HuH-7 (cell line): ENCODE data around the gene PRELID2.
"Not testable (repeated sequence)": the region's sequence is repeated elsewhere in the genome, so short reads cannot be mapped to it uniquely, and the experiment has no call there.

Source experiments
- DNase-seq: peaks from one replicate; pipeline ENCODE4 v3.0.0; 2011; ENCODE audit warnings: low spot score

Gene PRELID2

GRCh38 chr5:145834917-145835847 is at the start of gene PRELID2:
TSS of gene PRELID2 (minus strand) at chr5:145835342. CDS start at chr5:145835251, 91 bp downstream.
- DNase-seq = peak; percentile 81

- DNase-seq = no peak
These were observed 39.6 kb upstream of the PRELID2 start for GRCh38 chr5:145874765-145875164.

GRCh38 chr5:145872914-145873313 is 37.8 kb upstream of the PRELID2 start, which contains the start of gene GRXCR2:
TSS of gene GRXCR2 (minus strand) at chr5:145873014. CDS start at chr5:145872968, 46 bp downstream.
- DNase-seq = no peak

- DNase-seq = no peak
These were observed 37.3 kb upstream of the PRELID2 start for GRCh38 chr5:145872486-145872885.

DNA sequence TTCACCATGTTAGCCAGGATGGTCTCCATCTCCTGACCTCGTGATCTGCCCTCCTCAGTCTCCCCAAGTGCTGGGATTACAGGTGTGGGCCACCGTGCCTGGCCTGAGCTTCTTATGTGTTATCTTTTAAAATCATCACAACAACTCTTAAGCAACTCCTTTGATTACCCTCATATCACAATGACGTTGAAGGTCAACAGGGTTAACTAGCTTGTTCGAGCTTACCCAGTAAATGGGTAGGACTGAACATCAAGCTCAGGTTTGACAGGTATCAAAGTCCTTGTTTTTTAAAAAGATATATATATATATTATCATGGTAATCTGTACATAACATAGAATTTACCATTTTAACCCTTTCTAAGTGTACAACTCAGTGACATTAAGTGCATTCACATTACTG is 34.6 kb upstream of the PRELID2 start:
- no peak for DNase-seq

- no peak for DNase-seq
These were observed 32.7 kb upstream of the PRELID2 start for GRCh38 chr5:145867806-145868205.

DNA sequence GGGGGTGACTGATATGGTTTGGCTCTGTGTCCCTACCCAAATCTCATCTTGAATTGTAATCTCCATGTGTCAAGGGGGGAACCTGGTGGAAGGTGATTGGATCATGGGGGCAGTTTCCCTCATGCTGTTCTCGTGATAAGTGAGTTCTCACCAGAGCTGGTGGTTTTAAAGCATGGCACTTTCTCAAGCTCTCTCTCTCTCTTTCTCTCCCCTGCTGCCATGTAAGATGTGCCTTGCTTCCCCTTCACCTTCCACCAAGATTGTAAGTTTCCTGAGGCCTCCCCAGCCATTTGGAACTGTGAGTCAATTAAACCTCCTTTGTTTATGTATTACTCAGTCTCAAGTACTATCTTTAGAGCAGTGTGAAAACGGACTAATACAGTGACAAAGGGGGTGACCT is 29.3 kb upstream of the PRELID2 start:
- DNase-seq = not testable (repeated sequence)

- no peak for DNase-seq
These were observed 27.9 kb upstream of the PRELID2 start for GRCh38 chr5:145863003-145863402.

DNA sequence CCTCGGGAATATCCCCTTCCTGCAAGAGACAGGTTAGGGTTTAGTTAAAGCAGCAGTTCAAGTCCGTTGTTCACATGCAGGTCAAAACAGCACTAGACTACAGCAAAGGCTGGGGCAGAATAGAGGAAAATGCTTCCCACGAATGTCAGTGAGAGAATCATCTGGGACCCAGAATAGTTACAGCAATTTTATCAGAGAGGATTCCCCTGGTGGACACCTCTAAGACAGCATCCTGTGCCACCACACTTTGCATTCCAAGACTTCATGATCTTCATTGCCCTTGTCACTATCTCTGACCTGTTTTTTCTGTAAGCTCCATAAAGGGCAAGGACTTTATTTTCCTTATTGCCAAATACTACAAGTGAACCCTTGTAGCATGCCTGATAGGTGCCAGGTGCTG is 24.8 kb upstream of the PRELID2 start:
- DNase-seq = no peak

- no peak for DNase-seq
These were observed 24.3 kb upstream of the PRELID2 start for GRCh38 chr5:145859453-145859852.

- DNase-seq = no peak
These were observed 23.8 kb upstream of the PRELID2 start for GRCh38 chr5:145858959-145859358.

DNA sequence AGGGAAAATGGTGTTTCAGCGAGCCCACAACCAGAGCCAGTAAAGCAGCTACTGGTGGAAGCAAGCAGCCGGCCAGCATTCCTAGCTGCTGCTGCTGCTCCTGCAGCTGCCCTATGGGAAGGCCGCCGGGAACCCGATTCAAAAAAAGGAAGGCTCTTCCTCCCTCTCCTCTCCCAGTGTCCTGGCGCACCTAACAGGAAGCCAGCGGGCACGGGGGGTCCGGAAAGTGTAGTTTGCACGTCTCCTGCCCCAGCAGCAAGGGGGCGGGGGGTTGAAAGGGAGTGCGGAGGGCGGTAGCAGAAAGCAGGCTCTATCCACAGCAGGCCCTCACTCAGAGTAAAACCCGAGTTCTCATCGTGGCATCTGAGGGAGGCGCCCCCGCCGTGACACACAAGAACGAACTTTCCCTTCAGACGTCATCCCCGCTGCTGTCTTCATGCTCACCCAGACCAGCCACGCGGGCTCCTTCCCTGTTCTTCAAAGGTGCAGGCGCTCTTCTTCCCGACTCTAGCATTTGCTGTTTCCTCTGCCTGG is 21.2 kb upstream of the PRELID2 start:
- DNase-seq = no peak

DNA sequence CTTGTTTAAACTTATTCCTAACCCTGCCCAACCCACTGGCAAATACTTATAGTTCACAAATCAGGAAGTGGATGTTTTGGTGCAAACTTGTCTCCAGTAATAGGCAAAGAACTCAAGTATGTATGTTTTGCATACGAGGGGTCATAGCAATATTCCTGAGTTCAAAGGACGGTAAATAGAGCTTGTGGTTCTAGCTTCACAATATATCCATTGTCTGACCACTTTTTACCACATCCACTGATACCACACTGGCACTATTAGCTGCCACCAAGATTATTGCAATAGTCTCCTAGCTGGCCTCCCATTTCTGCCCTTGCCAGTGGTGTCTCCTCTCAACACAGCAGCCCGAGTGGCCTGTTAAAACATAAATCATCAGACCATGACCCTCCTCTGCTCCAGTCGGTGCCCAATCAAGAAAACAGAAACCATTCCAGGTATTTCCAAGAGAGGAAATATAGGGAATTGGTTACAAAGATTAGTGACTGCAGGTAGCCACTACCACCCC is 20.7 kb upstream of the PRELID2 start:
- no peak for DNase-seq

DNA sequence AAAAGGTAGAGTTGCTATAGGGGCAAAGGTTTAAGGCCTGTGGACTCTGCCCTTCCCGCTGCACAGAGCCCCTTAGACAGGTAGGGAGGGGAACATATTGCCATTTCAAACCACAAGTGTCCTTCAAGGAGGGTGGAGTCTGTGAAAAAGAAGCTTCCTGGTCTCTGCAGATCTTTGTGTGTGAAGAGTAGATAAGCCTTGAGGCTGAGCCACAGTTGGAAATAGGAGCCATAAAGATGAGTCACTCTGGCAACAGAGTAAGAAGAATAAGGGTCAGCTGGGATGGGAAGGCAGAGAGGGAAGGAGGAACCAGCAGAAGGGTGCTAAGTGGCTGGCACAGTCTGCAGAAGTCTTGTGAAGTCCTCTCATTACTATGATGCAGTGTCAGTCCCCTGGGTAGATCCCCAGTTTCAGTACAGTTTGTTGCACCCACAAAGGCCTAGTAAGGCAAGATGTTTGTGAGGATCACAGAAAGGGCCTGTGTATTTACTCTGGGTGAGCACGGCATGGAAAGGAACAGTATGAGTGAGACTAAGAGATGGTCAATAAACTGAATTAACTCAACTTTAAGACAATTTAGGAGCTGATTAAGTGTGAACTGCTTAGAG is 19.6 kb upstream of the PRELID2 start:
- DNase-seq = no peak

GRCh38 chr5:145853781-145854376 is 18.7 kb upstream of the PRELID2 start:
- DNase-seq = no peak

GRCh38 chr5:145852990-145853389 is 17.8 kb upstream of the PRELID2 start:
- DNase-seq = no peak

- DNase-seq = no peak
These were observed 13.7 kb upstream of the PRELID2 start for GRCh38 chr5:145848854-145849253.

- no peak for DNase-seq
These were observed 12.7 kb upstream of the PRELID2 start for GRCh38 chr5:145847499-145848497.

GRCh38 chr5:145846081-145846480 is 10.9 kb upstream of the PRELID2 start:
- no peak for DNase-seq

- no peak for DNase-seq
These were observed 6.2 kb upstream of the PRELID2 start for GRCh38 chr5:145841299-145841698.

- DNase-seq = no peak
These were observed 5.5 kb upstream of the PRELID2 start for GRCh38 chr5:145840458-145841132.
